SK-N-SH (cell line): ENCODE data around the gene RPL37A. TPM values are rescaled to one million over a fixed set of nuclear protein-coding genes. Genes with fewer than 3 reads are reported as not detected.

ENCODE experiments used
- CTCF ChIA-PET: fragments of 300-600, 350-600 bp; formaldehyde crosslinking; extraction: SDS; loops from one replicate; lab custom pipeline; 2021; lab: Yijun Ruan, JAX
- POLR2A ChIA-PET: fragments of 350-600 bp; sonication (Branson Sonifier 250); formaldehyde crosslinking; extraction: SDS; loops from one replicate; lab custom pipeline; 2020; ENCODE audit warnings: antibody characterized with exemption, inconsistent platforms; lab: Yijun Ruan, JAX
- DNase-seq: peaks from one replicate; pipeline ENCODE4 v3.0.0; 2012
- H2AFZ ChIP-seq: fragments of 200-600 bp; sonication (generic); 2 replicates; pipeline ENCODE4 v1.8.1; 2016; ENCODE audit warnings: antibody characterized with exemption, mild to moderate bottlenecking, low read depth
- H3F3A ChIP-seq: fragments of 200-600 bp; sonication (generic); replicated peaks from 2 replicates; pipeline ENCODE3; 2016; ENCODE audit warnings: antibody characterized with exemption, mild to moderate bottlenecking; ENCODE audit not compliant: insufficient read depth
- H3K27ac ChIP-seq, 2 experiments: fragments of 200-500 bp in 1 of 2; fragments of 200-600 bp in 1 of 2; sonication (Bioruptor generic) in 1 of 2; sonication (generic), shearing (Covaris generic) in 1 of 2; 2 replicates each; pipeline versions ENCODE4 v1.5.1 to v1.6.1; 2014 to 2016; ENCODE audit warnings: low read depth in 2 of 2, inconsistent platforms in 1 of 2, low read length in 1 of 2, mild to moderate bottlenecking in 1 of 2, mixed read lengths in 1 of 2
- H3K27me3 ChIP-seq: fragments of 200-600 bp; sonication (generic), shearing (Covaris generic); 2 replicates; pipeline ENCODE4 v1.6.1; 2016; ENCODE audit warnings: mixed run types; ENCODE audit not compliant: insufficient read depth
- H3K36me3 ChIP-seq, 2 experiments: fragments of 200-500 bp in 1 of 2; fragments of 200-600 bp in 1 of 2; sonication (Bioruptor generic) in 1 of 2; sonication (generic) in 1 of 2; replicated peaks in 1 of 2; 2 replicates each; pipeline versions ENCODE3 to v1.5.1; 2014 to 2016; ENCODE audit warnings: low read length in 1 of 2, mild to moderate bottlenecking in 1 of 2; ENCODE audit not compliant: insufficient read depth in 2 of 2, control insufficient read depth in 1 of 2
- H3K4me1 ChIP-seq, 2 experiments: fragments of 200-500 bp in 1 of 2; fragments of 200-600 bp in 1 of 2; sonication (Bioruptor generic) in 1 of 2; sonication (generic), shearing (Covaris generic) in 1 of 2; 2 replicates each; pipeline versions ENCODE4 v1.5.1 to v1.6.1; 2014 to 2016; ENCODE audit warnings: low read depth in 1 of 2, low read length in 1 of 2, mixed run types in 1 of 2; ENCODE audit not compliant: insufficient read depth in 2 of 2, control insufficient read depth in 1 of 2
- H3K4me2 ChIP-seq: fragments of 200-600 bp; sonication (generic), shearing (Covaris generic); 2 replicates; pipeline ENCODE4 v1.6.1; 2017; ENCODE audit warnings: mixed run types
- H3K4me3 ChIP-seq, 2 experiments: fragments of 200-500 bp in 1 of 2; fragments of 200-600 bp in 1 of 2; sonication (Bioruptor generic) in 1 of 2; sonication (generic), shearing (Covaris generic) in 1 of 2; 2 replicates each; pipeline versions ENCODE4 v1.5.1 to v1.8.1; 2014 to 2016; ENCODE audit warnings: low read depth in 2 of 2, inconsistent platforms in 1 of 2, low read length in 1 of 2, mild to moderate bottlenecking in 1 of 2, mixed read lengths in 1 of 2, moderate library complexity in 1 of 2
- H3K79me2 ChIP-seq: fragments of 200-600 bp; sonication (generic); 2 replicates; pipeline ENCODE4 v1.8.1; 2017; ENCODE audit warnings: mild to moderate bottlenecking; ENCODE audit not compliant: insufficient read depth
- H3K9ac ChIP-seq: fragments of 200-600 bp; sonication (generic); 2 replicates; pipeline ENCODE4 v1.6.1; 2017; ENCODE audit warnings: mixed run types
- H3K9me2 ChIP-seq: fragments of 200-600 bp; sonication (generic); 2 replicates; pipeline ENCODE4 v1.6.1; 2017; ENCODE audit warnings: mixed run types
- H3K9me3 ChIP-seq: fragments of 200-600 bp; sonication (generic); 2 replicates; pipeline ENCODE4 v1.6.1; 2017; ENCODE audit warnings: mixed run types, mild to moderate bottlenecking, moderate library complexity
- H4K20me1 ChIP-seq: fragments of 200-600 bp; sonication (generic); 2 replicates; pipeline ENCODE4 v1.6.1; 2017; ENCODE audit warnings: mild to moderate bottlenecking, mixed run types; ENCODE audit not compliant: insufficient read depth
- FOXJ3 ChIP-seq: sonication (generic); formaldehyde crosslinking; IDR thresholded peaks from 2 replicates; pipeline ENCODE4 v1.5.1; 2020; ENCODE audit warnings: mild to moderate bottlenecking, missing genetic modification reagents
- JUND ChIP-seq: IDR thresholded peaks from 2 replicates; pipeline ENCODE4 v1.4.0; 2012
- NFIC ChIP-seq: IDR thresholded peaks from 2 replicates; pipeline ENCODE4 v1.4.0; 2012; ENCODE audit warnings: borderline replicate concordance
- RAD21 ChIP-seq: IDR thresholded peaks from 2 replicates; pipeline ENCODE4 v1.6.1; 2012; ENCODE audit warnings: mild to moderate bottlenecking, low read length
- RFX5 ChIP-seq: IDR thresholded peaks from 2 replicates; pipeline ENCODE4 v1.6.1; 2012; ENCODE audit warnings: mild to moderate bottlenecking, improper control_type of control experiment, low read length
- SIN3A ChIP-seq: IDR thresholded peaks from 2 replicates; pipeline ENCODE4 v1.6.1; 2012; ENCODE audit warnings: low read depth, mild to moderate bottlenecking, low read length, moderate library complexity, borderline replicate concordance
- SMC3 ChIP-seq: IDR thresholded peaks from 2 replicates; pipeline ENCODE4 v1.6.1; 2012; ENCODE audit warnings: low read depth, low read length, improper control_type of control experiment
- TAF1 ChIP-seq: IDR thresholded peaks from 2 replicates; pipeline ENCODE4 v1.6.1; 2012; ENCODE audit warnings: low read depth, mild to moderate bottlenecking, low read length, moderate library complexity, borderline replicate concordance
- USF2 ChIP-seq: fragments of 150-350 bp; IDR thresholded peaks from 2 replicates; pipeline ENCODE4 v1.6.1; 2017; ENCODE audit warnings: antibody characterized with exemption, low read length, low read depth, borderline replicate concordance
- WGBS: methylation state at CpG from one replicate; pipeline ENCODE4 v1.1.6; 2017; ENCODE audit warnings: low lambda C conversion rate; 5-methylcytosine and 5-hydroxymethylcytosine counted together
- polyA plus RNA-seq, 3 experiments: library from polyadenylated mRNA; depleted of rRNA; stranded (reverse); fragments of >200 nt; gene quantifications; 2 replicates each; pipeline ENCODE4 v1.2.3, GENCODE V29; 2012
- TF ChIP-seq, protein P1 (sequence below): IDR thresholded peaks from 2 replicates; pipeline ENCODE4 v1.6.1; 2012; ENCODE audit warnings: mild to moderate bottlenecking, low read depth, low read length, moderate library complexity
- TF ChIP-seq, protein P2 (sequence below): fragments of 200-600 bp; sonication (generic); IDR thresholded peaks from 2 replicates; pipeline ENCODE4 v1.6.1; 2017; ENCODE audit warnings: antibody characterized with exemption, mild to moderate bottlenecking, moderate library complexity
- TF ChIP-seq, protein P3 (sequence below): IDR thresholded peaks from 2 replicates; pipeline ENCODE4 v1.4.0; 2012; ENCODE audit warnings: low read depth
- TF ChIP-seq, protein P4 (sequence below): IDR thresholded peaks from 2 replicates; pipeline ENCODE4 v1.4.0; 2012; ENCODE audit warnings: low read depth, borderline replicate concordance

Gene RPL37A
- polyA plus RNA-seq, 1 of the 3 experiments (the other 2 are of a cell fraction): 2,018 TPM

DNA sequence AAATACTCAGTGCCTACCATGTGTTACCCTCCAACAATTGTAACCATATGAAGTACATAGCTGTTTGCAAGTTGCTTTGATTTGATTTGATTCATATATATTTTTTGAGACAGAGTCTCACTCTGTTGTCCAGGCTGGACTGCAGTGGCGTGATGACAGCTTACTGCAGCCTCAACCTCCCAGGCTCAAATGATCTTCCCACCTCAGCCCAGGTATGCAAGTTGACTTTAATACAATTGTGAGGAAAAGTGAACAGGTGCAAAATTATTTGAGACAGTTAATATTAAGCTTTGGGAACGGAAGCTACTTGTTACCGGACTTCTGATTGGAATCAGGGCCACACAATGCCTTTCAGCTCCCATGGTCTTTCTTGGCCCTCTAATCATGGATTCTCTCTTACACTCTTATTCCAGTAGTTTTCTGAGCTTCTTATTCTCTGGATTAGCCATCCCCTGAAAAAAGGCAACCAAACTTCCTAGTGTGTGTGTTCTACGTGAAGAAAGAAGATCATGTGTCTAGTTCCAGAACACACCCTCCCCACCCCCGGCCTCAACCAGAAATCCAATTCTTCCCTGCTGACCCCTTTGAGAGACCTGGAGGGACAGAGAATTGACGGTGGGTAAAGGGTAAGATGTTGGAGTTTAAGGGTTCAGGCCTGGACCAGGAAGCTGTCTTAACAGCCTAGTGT is 1.1 kb upstream of the RPL37A start:
- Histone ChIP-seq H3K9me3 (no peaks in the 10 kb centered on the region), H2AFZ (peak overlapping the region; percentile 52; the same call in 1 of the 2 replicates), H3K4me1 (peaks cover 30 to 57% of the 10 kb centered on the region in 2 experiments), H4K20me1 (peaks cover 32% of the 10 kb centered on the region), H3K36me3 (peaks cover 32 to 33% of the 10 kb centered on the region in 2 experiments), H3K79me2 (peaks cover 68% of the 10 kb centered on the region), H3K4me2 (peak overlapping the region; percentile 96), H3K27me3 (no peaks in the 10 kb centered on the region), H3K9ac (peak overlapping the region; percentile 83), H3K27ac (peak overlapping the region; percentile 71 to 84), H3K9me2 (no peaks in the 10 kb centered on the region), H3K4me3 (peak overlapping the region; percentile 83 to 89), H3F3A (peaks cover 63% of the 10 kb centered on the region)
- CTCF ChIA-PET: interaction anchor here (0.6 to 1.5 kb wide), 4 partner anchors 19 to 388 kb away, joined by 3 to 5 read pairs (median 3); partner anchors contain the start of gene XRCC5
- TF ChIP-seq, protein P1, sequence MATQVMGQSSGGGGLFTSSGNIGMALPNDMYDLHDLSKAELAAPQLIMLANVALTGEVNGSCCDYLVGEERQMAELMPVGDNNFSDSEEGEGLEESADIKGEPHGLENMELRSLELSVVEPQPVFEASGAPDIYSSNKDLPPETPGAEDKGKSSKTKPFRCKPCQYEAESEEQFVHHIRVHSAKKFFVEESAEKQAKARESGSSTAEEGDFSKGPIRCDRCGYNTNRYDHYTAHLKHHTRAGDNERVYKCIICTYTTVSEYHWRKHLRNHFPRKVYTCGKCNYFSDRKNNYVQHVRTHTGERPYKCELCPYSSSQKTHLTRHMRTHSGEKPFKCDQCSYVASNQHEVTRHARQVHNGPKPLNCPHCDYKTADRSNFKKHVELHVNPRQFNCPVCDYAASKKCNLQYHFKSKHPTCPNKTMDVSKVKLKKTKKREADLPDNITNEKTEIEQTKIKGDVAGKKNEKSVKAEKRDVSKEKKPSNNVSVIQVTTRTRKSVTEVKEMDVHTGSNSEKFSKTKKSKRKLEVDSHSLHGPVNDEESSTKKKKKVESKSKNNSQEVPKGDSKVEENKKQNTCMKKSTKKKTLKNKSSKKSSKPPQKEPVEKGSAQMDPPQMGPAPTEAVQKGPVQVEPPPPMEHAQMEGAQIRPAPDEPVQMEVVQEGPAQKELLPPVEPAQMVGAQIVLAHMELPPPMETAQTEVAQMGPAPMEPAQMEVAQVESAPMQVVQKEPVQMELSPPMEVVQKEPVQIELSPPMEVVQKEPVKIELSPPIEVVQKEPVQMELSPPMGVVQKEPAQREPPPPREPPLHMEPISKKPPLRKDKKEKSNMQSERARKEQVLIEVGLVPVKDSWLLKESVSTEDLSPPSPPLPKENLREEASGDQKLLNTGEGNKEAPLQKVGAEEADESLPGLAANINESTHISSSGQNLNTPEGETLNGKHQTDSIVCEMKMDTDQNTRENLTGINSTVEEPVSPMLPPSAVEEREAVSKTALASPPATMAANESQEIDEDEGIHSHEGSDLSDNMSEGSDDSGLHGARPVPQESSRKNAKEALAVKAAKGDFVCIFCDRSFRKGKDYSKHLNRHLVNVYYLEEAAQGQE: no peak
- TF ChIP-seq SMC3 (no peak), RAD21 (no peak), RFX5 (no peak)
- TF ChIP-seq, protein P2, sequence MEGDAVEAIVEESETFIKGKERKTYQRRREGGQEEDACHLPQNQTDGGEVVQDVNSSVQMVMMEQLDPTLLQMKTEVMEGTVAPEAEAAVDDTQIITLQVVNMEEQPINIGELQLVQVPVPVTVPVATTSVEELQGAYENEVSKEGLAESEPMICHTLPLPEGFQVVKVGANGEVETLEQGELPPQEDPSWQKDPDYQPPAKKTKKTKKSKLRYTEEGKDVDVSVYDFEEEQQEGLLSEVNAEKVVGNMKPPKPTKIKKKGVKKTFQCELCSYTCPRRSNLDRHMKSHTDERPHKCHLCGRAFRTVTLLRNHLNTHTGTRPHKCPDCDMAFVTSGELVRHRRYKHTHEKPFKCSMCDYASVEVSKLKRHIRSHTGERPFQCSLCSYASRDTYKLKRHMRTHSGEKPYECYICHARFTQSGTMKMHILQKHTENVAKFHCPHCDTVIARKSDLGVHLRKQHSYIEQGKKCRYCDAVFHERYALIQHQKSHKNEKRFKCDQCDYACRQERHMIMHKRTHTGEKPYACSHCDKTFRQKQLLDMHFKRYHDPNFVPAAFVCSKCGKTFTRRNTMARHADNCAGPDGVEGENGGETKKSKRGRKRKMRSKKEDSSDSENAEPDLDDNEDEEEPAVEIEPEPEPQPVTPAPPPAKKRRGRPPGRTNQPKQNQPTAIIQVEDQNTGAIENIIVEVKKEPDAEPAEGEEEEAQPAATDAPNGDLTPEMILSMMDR: no peak
- 79% methylated on average over 6 of the region's 6 CpGs for WGBS
- POLR2A ChIA-PET: interaction anchor here (0.8 to 1.9 kb wide), 2 partner anchors 85 to 1361 kb away, joined by 3 to 9 read pairs; partner anchors contain the start of gene SMARCAL1
- DNase-seq: no peak

- WGBS: 36% methylated on average over 6 of the region's 6 CpGs
- CTCF ChIA-PET: interaction anchor here (1.0 to 1.5 kb wide), 3 partner anchors 19 to 388 kb away, joined by 3 to 5 read pairs (median 3); partner anchors contain the start of gene XRCC5
- H3K4me1 ChIP-seq: peaks cover 32 to 55% of the 10 kb centered on the region in 2 experiments
- TF ChIP-seq FOXJ3 (CRISPR knock-in tag) (no peak), SIN3A (no peak), TAF1 (no peak), SMC3 (no peak), USF2 (no peak), JUND (no peak), RFX5 (no peak), NFIC (no peak)
- TF ChIP-seq, protein P3, sequence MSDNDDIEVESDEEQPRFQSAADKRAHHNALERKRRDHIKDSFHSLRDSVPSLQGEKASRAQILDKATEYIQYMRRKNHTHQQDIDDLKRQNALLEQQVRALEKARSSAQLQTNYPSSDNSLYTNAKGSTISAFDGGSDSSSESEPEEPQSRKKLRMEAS: no peak
- TF ChIP-seq, protein P1: no peak
- TF ChIP-seq, protein P4, sequence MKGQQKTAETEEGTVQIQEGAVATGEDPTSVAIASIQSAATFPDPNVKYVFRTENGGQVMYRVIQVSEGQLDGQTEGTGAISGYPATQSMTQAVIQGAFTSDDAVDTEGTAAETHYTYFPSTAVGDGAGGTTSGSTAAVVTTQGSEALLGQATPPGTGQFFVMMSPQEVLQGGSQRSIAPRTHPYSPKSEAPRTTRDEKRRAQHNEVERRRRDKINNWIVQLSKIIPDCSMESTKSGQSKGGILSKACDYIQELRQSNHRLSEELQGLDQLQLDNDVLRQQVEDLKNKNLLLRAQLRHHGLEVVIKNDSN: no peak
These were observed 620 bp upstream of the RPL37A start for GRCh38 chr2:216498070-216498378.

More at GRCh38 chr2:216498070-216498378, 620 bp upstream of the RPL37A start:
- Histone ChIP-seq H3K9me2 (no peaks in the 10 kb centered on the region), H3K9ac (peak overlapping the region; percentile 83), H2AFZ (peak overlapping the region; percentile 52), H3F3A (peaks cover 65% of the 10 kb centered on the region), H3K27ac (peak overlapping the region; percentile 71 to 84), H4K20me1 (peaks cover 37% of the 10 kb centered on the region), H3K4me2 (peak overlapping the region; percentile 96), H3K36me3 (peaks cover 37 to 38% of the 10 kb centered on the region in 2 experiments), H3K4me3 (peak overlapping the region; percentile 83 to 89), H3K9me3 (no peaks in the 10 kb centered on the region), H3K79me2 (peaks cover 73% of the 10 kb centered on the region), H3K27me3 (no peaks in the 10 kb centered on the region)
- POLR2A ChIA-PET: interaction anchor here (0.5 to 1.9 kb wide), 12 partner anchors 9 to 1360 kb away, joined by 3 to 9 read pairs (median 3); partner anchors contain the start of gene SMARCAL1
- DNase-seq: no peak
